DOHH2 (cell line): ENCODE results near the gene WWOX.

Experiments
- H3F3A ChIP-seq: fragments of 200-600 bp; sonication (generic), shearing (Covaris generic); 2 replicates; pipeline ENCODE4 v1.6.0; 2016; ENCODE audit warnings: antibody characterized with exemption, mild to moderate bottlenecking; ENCODE audit not compliant: control insufficient read depth, insufficient read depth
- H3K27ac ChIP-seq: fragments of 200-600 bp; sonication (generic); 2 replicates; pipeline ENCODE4 v1.5.1; 2014; ENCODE audit warnings: low read depth, mild to moderate bottlenecking, low read length, moderate library complexity
- H3K27me3 ChIP-seq: fragments of 200-600 bp; sonication (generic); 2 replicates; pipeline ENCODE4 v1.6.1; 2014; ENCODE audit warnings: mild to moderate bottlenecking, low read length, mixed read lengths; ENCODE audit not compliant: control insufficient read depth
- H3K36me3 ChIP-seq: fragments of 200-600 bp; sonication (generic); 2 replicates; pipeline ENCODE4 v1.6.1; 2014; ENCODE audit warnings: mild to moderate bottlenecking, low read length, moderate library complexity, mixed read lengths; ENCODE audit not compliant: control insufficient read depth
- H3K4me1 ChIP-seq: fragments of 200-600 bp; sonication (generic); 2 replicates; pipeline ENCODE4 v1.6.1; 2014; ENCODE audit warnings: mild to moderate bottlenecking, low read length, mixed read lengths; ENCODE audit not compliant: control insufficient read depth
- H3K4me2 ChIP-seq: fragments of 200-600 bp; sonication (generic); 2 replicates; pipeline ENCODE4 v1.6.0; 2014; ENCODE audit warnings: mild to moderate bottlenecking, low read length, moderate library complexity
- H3K4me3 ChIP-seq: fragments of 200-600 bp; sonication (generic); 2 replicates; pipeline ENCODE4 v1.5.1; 2014; ENCODE audit warnings: mild to moderate bottlenecking, low read length, mixed read lengths
- H3K79me2 ChIP-seq: fragments of 200-600 bp; sonication (generic); 2 replicates; pipeline ENCODE4 v1.6.1; 2014; ENCODE audit warnings: mild to moderate bottlenecking, low read length, mixed read lengths; ENCODE audit not compliant: control insufficient read depth
- H3K9me2 ChIP-seq: fragments of 200-600 bp; sonication (generic); replicated peaks from 2 replicates; pipeline ENCODE4 v1.6.1; 2014; ENCODE audit warnings: mild to moderate bottlenecking, low read length, mixed read lengths; ENCODE audit not compliant: control insufficient read depth
- H3K9me3 ChIP-seq: fragments of 200-600 bp; sonication (generic); 2 replicates; pipeline ENCODE4 v1.6.1; 2014; ENCODE audit warnings: antibody characterized with exemption, low read length, mixed read lengths; ENCODE audit not compliant: control insufficient read depth, insufficient read depth
- H4K20me1 ChIP-seq: fragments of 200-600 bp; sonication (generic); 2 replicates; pipeline ENCODE4 v1.6.0; 2014; ENCODE audit warnings: low read depth, mild to moderate bottlenecking, antibody characterized with exemption, low read length, moderate library complexity; ENCODE audit not compliant: control insufficient read depth, insufficient read depth
- EZH2phosphoT487 ChIP-seq: fragments of 200-600 bp; sonication (generic); IDR thresholded peaks from 2 replicates; pipeline ENCODE4 v1.6.1; 2017; ENCODE audit warnings: borderline replicate concordance, mild to moderate bottlenecking, antibody characterized with exemption, low read length, moderate library complexity, mixed read lengths
- TF ChIP-seq, protein P1 (sequence below): fragments of 200-600 bp; sonication (generic); IDR thresholded peaks from one replicate; pipeline ENCODE4 v1.5.1; 2014; ENCODE audit warnings: antibody characterized with exemption, mild to moderate bottlenecking, low read depth, low read length; ENCODE audit not compliant: poor library complexity, severe bottlenecking

Gene WWOX

GRCh38 chr16:78485188-78485916 lies 385.9 kb downstream of the WWOX start:
- H3K36me3 ChIP-seq, result no peaks in the 10 kb centered on the region
- no peak overlapping the region for H3K27ac ChIP-seq
- H3K27me3 ChIP-seq, result no peaks in the 10 kb centered on the region
- no peaks in the 10 kb centered on the region for H3F3A ChIP-seq
- TF ChIP-seq, protein P1, sequence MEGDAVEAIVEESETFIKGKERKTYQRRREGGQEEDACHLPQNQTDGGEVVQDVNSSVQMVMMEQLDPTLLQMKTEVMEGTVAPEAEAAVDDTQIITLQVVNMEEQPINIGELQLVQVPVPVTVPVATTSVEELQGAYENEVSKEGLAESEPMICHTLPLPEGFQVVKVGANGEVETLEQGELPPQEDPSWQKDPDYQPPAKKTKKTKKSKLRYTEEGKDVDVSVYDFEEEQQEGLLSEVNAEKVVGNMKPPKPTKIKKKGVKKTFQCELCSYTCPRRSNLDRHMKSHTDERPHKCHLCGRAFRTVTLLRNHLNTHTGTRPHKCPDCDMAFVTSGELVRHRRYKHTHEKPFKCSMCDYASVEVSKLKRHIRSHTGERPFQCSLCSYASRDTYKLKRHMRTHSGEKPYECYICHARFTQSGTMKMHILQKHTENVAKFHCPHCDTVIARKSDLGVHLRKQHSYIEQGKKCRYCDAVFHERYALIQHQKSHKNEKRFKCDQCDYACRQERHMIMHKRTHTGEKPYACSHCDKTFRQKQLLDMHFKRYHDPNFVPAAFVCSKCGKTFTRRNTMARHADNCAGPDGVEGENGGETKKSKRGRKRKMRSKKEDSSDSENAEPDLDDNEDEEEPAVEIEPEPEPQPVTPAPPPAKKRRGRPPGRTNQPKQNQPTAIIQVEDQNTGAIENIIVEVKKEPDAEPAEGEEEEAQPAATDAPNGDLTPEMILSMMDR, result no peak
- no peak for TF ChIP-seq EZH2phosphoT487
- H3K9me2 ChIP-seq, result no peaks in the 10 kb centered on the region; the same call in 1 of the 2 replicates
- no peaks in the 10 kb centered on the region for H3K9me3 ChIP-seq
- H3K4me3 ChIP-seq, result no peak overlapping the region
- no peak overlapping the region for H3K4me2 ChIP-seq
- no peaks in the 10 kb centered on the region for H3K79me2 ChIP-seq
- H3K4me1 ChIP-seq, result no peaks in the 10 kb centered on the region
- H4K20me1 ChIP-seq, result no peaks in the 10 kb centered on the region

- H3K27ac ChIP-seq, result no peak overlapping the region
Observed at GRCh38 chr16:78485917-78486257, 386.4 kb downstream of the WWOX start.

GRCh38 chr16:78487471-78487870 lies 388.0 kb downstream of the WWOX start:
- Histone ChIP-seq H3K4me2 (no peak overlapping the region), H3F3A (no peaks in the 10 kb centered on the region), H4K20me1 (no peaks in the 10 kb centered on the region), H3K9me3 (no peaks in the 10 kb centered on the region), H3K4me3 (no peak overlapping the region), H3K79me2 (no peaks in the 10 kb centered on the region), H3K27ac (no peak overlapping the region), H3K4me1 (no peaks in the 10 kb centered on the region), H3K36me3 (no peaks in the 10 kb centered on the region), H3K27me3 (no peaks in the 10 kb centered on the region), H3K9me2 (no peaks in the 10 kb centered on the region; the same call in 1 of the 2 replicates)
- TF ChIP-seq, protein P1, result no peak
- TF ChIP-seq EZH2phosphoT487, result no peak

More at GRCh38 chr16:78485917-78486257, 386.4 kb downstream of the WWOX start:
- no peaks in the 10 kb centered on the region; the same call in 1 of the 2 replicates for H3K9me2 ChIP-seq
- TF ChIP-seq, protein P1, result no peak
- TF ChIP-seq EZH2phosphoT487, result no peak
- no peaks in the 10 kb centered on the region for H3K4me1 ChIP-seq
- H3K4me3 ChIP-seq, result no peak overlapping the region
- no peaks in the 10 kb centered on the region for H3K79me2 ChIP-seq
- no peaks in the 10 kb centered on the region for H3F3A ChIP-seq
- no peaks in the 10 kb centered on the region for H3K36me3 ChIP-seq
- no peaks in the 10 kb centered on the region for H3K27me3 ChIP-seq
- no peak overlapping the region for H3K4me2 ChIP-seq
- no peaks in the 10 kb centered on the region for H4K20me1 ChIP-seq
- no peaks in the 10 kb centered on the region for H3K9me3 ChIP-seq
